Karpas-422 (cell line): ENCODE results near the gene ATXN2L. TPM values are rescaled to one million over a fixed set of nuclear protein-coding genes. Genes with fewer than 3 reads are reported as not detected.

ENCODE experiments used
- DNase-seq: peaks from one replicate; pipeline ENCODE4 v3.0.0-alpha.2; 2015
- H2AFZ ChIP-seq: fragments of 200-600 bp; sonication (generic); 2 replicates; pipeline ENCODE4 v1.6.1; 2014; ENCODE audit warnings: antibody characterized with exemption, low read length, mixed read lengths
- H3K27ac ChIP-seq: fragments of 200-600 bp; sonication (generic); 2 replicates; pipeline ENCODE4 v1.5.1; 2014; ENCODE audit warnings: mild to moderate bottlenecking, low read length, moderate library complexity
- H3K27me3 ChIP-seq: fragments of 200-600 bp; sonication (generic); 2 replicates; pipeline ENCODE4 v1.6.1; 2014; ENCODE audit warnings: low read length, mixed read lengths
- H3K36me3 ChIP-seq: fragments of 200-600 bp; sonication (generic); 2 replicates; pipeline ENCODE4 v1.6.1; 2014; ENCODE audit warnings: low read length, mixed read lengths; ENCODE audit not compliant: insufficient read depth
- H3K4me1 ChIP-seq: fragments of 200-600 bp; sonication (generic); 2 replicates; pipeline ENCODE4 v1.6.1; 2014; ENCODE audit warnings: mild to moderate bottlenecking, low read length, mixed read lengths
- H3K4me2 ChIP-seq: fragments of 200-600 bp; sonication (generic); 2 replicates; pipeline ENCODE4 v1.6.1; 2014; ENCODE audit warnings: low read length, low read depth, mild to moderate bottlenecking; ENCODE audit not compliant: poor library complexity, severe bottlenecking
- H3K4me3 ChIP-seq: fragments of 200-600 bp; sonication (generic); 2 replicates; pipeline ENCODE4 v1.5.1; 2014; ENCODE audit warnings: mild to moderate bottlenecking, antibody characterized with exemption, low read length, mixed read lengths
- H3K79me2 ChIP-seq: fragments of 200-600 bp; sonication (generic); 2 replicates; pipeline ENCODE4 v1.6.1; 2014; ENCODE audit warnings: mild to moderate bottlenecking, low read length, mixed read lengths
- H3K9ac ChIP-seq: fragments of 200-600 bp; sonication (generic); 2 replicates; pipeline ENCODE4 v1.6.0; 2014; ENCODE audit warnings: low read length
- H3K9me2 ChIP-seq: fragments of 200-600 bp; sonication (generic), shearing (Covaris generic); replicated peaks from 2 replicates; pipeline ENCODE4 v1.6.0; 2014; ENCODE audit warnings: mild to moderate bottlenecking, low read length, moderate library complexity; ENCODE audit not compliant: insufficient read depth
- H3K9me3 ChIP-seq: fragments of 300-700, 200-600 bp; sonication (generic); 2 replicates; pipeline ENCODE4 v1.6.1; 2014; ENCODE audit warnings: low read length, mixed read lengths
- H4K20me1 ChIP-seq: fragments of 200-600 bp; sonication (generic); 2 replicates; pipeline ENCODE4 v1.6.1; 2014; ENCODE audit warnings: mild to moderate bottlenecking, antibody characterized with exemption, low read length, low read depth; ENCODE audit not compliant: insufficient read depth
- total RNA-seq: library from RNA; depleted of rRNA; stranded (reverse); fragments of >200 nt; shearing (Covaris generic); gene quantifications from 2 replicates; pipeline ENCODE4 v1.2.3, GENCODE V29; 2014; ENCODE audit warnings: low replicate concordance

The ATXN2L gene
- total RNA-seq, 1 experiment from 2014 or later = 116 TPM

GRCh38 chr16:28821874-28822519 lies 802 bp upstream of the ATXN2L start:
- Histone ChIP-seq H3K9ac (peak overlapping the region; percentile 89), H3K27ac (peak overlapping the region; percentile 91), H4K20me1 (peaks cover 28% of the 10 kb centered on the region), H3K4me1 (peaks cover 21% of the 10 kb centered on the region), H3K9me2 (no peaks in the 10 kb centered on the region), H3K27me3 (no peaks in the 10 kb centered on the region), H3K4me3 (peak overlapping the region; percentile 88), H3K79me2 (peaks cover 44% of the 10 kb centered on the region), H3K36me3 (peaks cover 25% of the 10 kb centered on the region), H2AFZ (peak overlapping the region; percentile 15; the same call in 1 of the 2 replicates), H3K4me2 (peak overlapping the region; percentile 96), H3K9me3 (no peaks in the 10 kb centered on the region)
- no peak for DNase-seq

GRCh38 chr16:28823291-28823872 lies 583 bp downstream of the ATXN2L start:
- Histone ChIP-seq H3K36me3 (peaks cover 38% of the 10 kb centered on the region), H3K79me2 (peaks cover 57% of the 10 kb centered on the region), H3K27me3 (no peaks in the 10 kb centered on the region), H4K20me1 (peaks cover 32% of the 10 kb centered on the region), H3K27ac (peak overlapping the region; percentile 91), H3K9me2 (no peaks in the 10 kb centered on the region), H3K4me1 (peaks cover 21% of the 10 kb centered on the region), H3K4me2 (peak overlapping the region; percentile 96), H2AFZ (no peak overlapping the region), H3K9me3 (no peaks in the 10 kb centered on the region), H3K4me3 (peak overlapping the region; percentile 88), H3K9ac (peak overlapping the region; percentile 89)
- DNase-seq = peak; percentile 66

GRCh38 chr16:28823873-28824716 lies 1.3 kb downstream of the ATXN2L start:
- Histone ChIP-seq H3K9ac (peak overlapping the region; percentile 89), H3K27me3 (no peaks in the 10 kb centered on the region), H2AFZ (no peak overlapping the region), H4K20me1 (peaks cover 32% of the 10 kb centered on the region), H3K27ac (peak overlapping the region; percentile 91), H3K9me3 (no peaks in the 10 kb centered on the region), H3K4me1 (peaks cover 21% of the 10 kb centered on the region), H3K9me2 (no peaks in the 10 kb centered on the region), H3K79me2 (peaks cover 58% of the 10 kb centered on the region), H3K36me3 (peaks cover 41% of the 10 kb centered on the region), H3K4me2 (peak overlapping the region; percentile 96), H3K4me3 (peak overlapping the region; percentile 88)
- DNase-seq = peak; percentile 98

DNA sequence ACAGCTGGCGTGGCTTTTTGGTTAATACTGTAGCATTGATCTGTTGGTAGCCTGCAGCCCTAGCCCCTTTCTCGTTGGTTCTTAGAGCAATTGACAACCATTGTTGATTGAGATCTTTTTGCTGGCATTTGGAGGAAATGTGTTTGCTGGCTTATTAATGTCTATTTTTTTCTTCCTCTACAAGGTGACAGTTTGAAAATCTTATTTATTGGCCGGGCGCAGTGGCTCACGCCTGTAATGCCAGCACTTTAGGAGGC lies 1.8 kb downstream of the ATXN2L start:
- no peak overlapping the region for H2AFZ ChIP-seq
- H3K36me3 ChIP-seq = peaks cover 47% of the 10 kb centered on the region

DNA sequence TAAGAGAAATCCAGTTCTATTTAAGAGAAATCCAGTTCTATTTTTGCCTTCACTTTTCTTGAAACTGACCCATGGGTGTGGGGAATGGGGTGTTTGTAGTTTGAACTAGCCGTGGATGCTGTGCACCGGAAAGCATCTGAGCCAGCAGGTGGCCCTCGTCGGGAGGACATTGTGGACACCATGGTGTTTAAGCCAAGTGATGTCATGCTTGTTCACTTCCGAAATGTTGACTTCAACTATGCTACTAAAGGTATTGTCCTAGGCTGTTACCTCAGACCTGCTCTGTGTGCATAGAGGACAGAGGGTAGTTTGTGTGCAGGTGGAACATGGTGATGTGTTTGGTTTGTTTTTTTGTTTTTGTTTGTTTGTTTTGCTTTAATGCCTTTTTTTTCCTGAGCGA lies 3.3 kb downstream of the ATXN2L start:
- H3K79me2 ChIP-seq = peaks cover 68% of the 10 kb centered on the region
- no peak overlapping the region for H2AFZ ChIP-seq
- peaks cover 61% of the 10 kb centered on the region for H3K36me3 ChIP-seq
- H3K9ac ChIP-seq = no peak overlapping the region
- no peak overlapping the region for H3K4me2 ChIP-seq
- no peak overlapping the region for H3K4me3 ChIP-seq
- DNase-seq = no peak
- H3K27me3 ChIP-seq = no peaks in the 10 kb centered on the region
- H3K9me2 ChIP-seq = no peaks in the 10 kb centered on the region
- peaks cover 38% of the 10 kb centered on the region for H4K20me1 ChIP-seq
- no peaks in the 10 kb centered on the region for H3K9me3 ChIP-seq
- peaks cover 21% of the 10 kb centered on the region for H3K4me1 ChIP-seq
- H3K27ac ChIP-seq = no peak overlapping the region

More for the DNA sequence above, 1.8 kb downstream of the ATXN2L start:
- Histone ChIP-seq H3K9me2 (no peaks in the 10 kb centered on the region), H3K9me3 (no peaks in the 10 kb centered on the region), H3K4me2 (peak overlapping the region; percentile 96), H3K9ac (peak overlapping the region; percentile 89), H3K4me3 (peak overlapping the region; percentile 88), H3K27ac (peak overlapping the region; percentile 91), H4K20me1 (peaks cover 35% of the 10 kb centered on the region), H3K27me3 (no peaks in the 10 kb centered on the region), H3K79me2 (peaks cover 63% of the 10 kb centered on the region), H3K4me1 (peaks cover 21% of the 10 kb centered on the region)
- no peak for DNase-seq

GRCh38 chr16:28829747-28830146 lies 6.9 kb downstream of the ATXN2L start:
- H3K9me2 ChIP-seq = no peaks in the 10 kb centered on the region
- H3K27ac ChIP-seq = no peak overlapping the region
- H3K36me3 ChIP-seq = peaks cover 85% of the 10 kb centered on the region
- H3K4me1 ChIP-seq = peaks cover 7% of the 10 kb centered on the region
- H3K9me3 ChIP-seq = no peaks in the 10 kb centered on the region
- H3K27me3 ChIP-seq = no peaks in the 10 kb centered on the region
- peaks cover 46% of the 10 kb centered on the region for H3K79me2 ChIP-seq
- peaks cover 39% of the 10 kb centered on the region for H4K20me1 ChIP-seq
- no peak overlapping the region for H3K4me2 ChIP-seq
- H2AFZ ChIP-seq = no peak overlapping the region
- no peak overlapping the region for H3K9ac ChIP-seq
- no peak overlapping the region for H3K4me3 ChIP-seq
- DNase-seq = no peak

- Histone ChIP-seq H3K4me3 (no peak overlapping the region), H3K79me2 (peaks cover 38% of the 10 kb centered on the region), H3K9ac (no peak overlapping the region), H3K4me1 (no peaks in the 10 kb centered on the region), H4K20me1 (peaks cover 31% of the 10 kb centered on the region), H3K36me3 (peaks cover 82% of the 10 kb centered on the region), H3K4me2 (no peak overlapping the region), H3K9me3 (no peaks in the 10 kb centered on the region), H3K27ac (no peak overlapping the region), H3K27me3 (no peaks in the 10 kb centered on the region), H3K9me2 (no peaks in the 10 kb centered on the region), H2AFZ (no peak overlapping the region)
- no peak for DNase-seq
These were observed 7.7 kb downstream of the ATXN2L start for GRCh38 chr16:28830531-28830930.

- no peaks in the 10 kb centered on the region for H3K9me2 ChIP-seq
- no peak overlapping the region for H3K9ac ChIP-seq
- H3K4me2 ChIP-seq = no peak overlapping the region
- no peak overlapping the region for H3K4me3 ChIP-seq
- peaks cover 7% of the 10 kb centered on the region for H3K79me2 ChIP-seq
- H4K20me1 ChIP-seq = peaks cover 17% of the 10 kb centered on the region
- peaks cover 61% of the 10 kb centered on the region for H3K36me3 ChIP-seq
- H3K4me1 ChIP-seq = peaks cover 3% of the 10 kb centered on the region; the same call in 1 of the 2 replicates
- no peaks in the 10 kb centered on the region for H3K9me3 ChIP-seq
- no peaks in the 10 kb centered on the region for H3K27me3 ChIP-seq
- no peak overlapping the region for H3K27ac ChIP-seq
- DNase-seq = no peak
- H2AFZ ChIP-seq = no peak overlapping the region
These were observed 11.6 kb downstream of the ATXN2L start for GRCh38 chr16:28834349-28834748.
